GM21447 (cell line): ENCODE results near the gene MYL5.
"Not testable (repeated sequence)": the region's sequence is repeated elsewhere in the genome, so short reads cannot be mapped to it uniquely, and the experiment has no call there.

Experiments used
- ATAC-seq: cut with Tn5 transposase; IDR thresholded peaks from one replicate; pipeline ENCODE4 v1.9.1; 2021; ENCODE audit not compliant: unreplicated experiment

Gene MYL5

GRCh38 chr4:723751-724530 is 49.6 kb downstream of the MYL5 start:
- ATAC-seq = no peak

DNA sequence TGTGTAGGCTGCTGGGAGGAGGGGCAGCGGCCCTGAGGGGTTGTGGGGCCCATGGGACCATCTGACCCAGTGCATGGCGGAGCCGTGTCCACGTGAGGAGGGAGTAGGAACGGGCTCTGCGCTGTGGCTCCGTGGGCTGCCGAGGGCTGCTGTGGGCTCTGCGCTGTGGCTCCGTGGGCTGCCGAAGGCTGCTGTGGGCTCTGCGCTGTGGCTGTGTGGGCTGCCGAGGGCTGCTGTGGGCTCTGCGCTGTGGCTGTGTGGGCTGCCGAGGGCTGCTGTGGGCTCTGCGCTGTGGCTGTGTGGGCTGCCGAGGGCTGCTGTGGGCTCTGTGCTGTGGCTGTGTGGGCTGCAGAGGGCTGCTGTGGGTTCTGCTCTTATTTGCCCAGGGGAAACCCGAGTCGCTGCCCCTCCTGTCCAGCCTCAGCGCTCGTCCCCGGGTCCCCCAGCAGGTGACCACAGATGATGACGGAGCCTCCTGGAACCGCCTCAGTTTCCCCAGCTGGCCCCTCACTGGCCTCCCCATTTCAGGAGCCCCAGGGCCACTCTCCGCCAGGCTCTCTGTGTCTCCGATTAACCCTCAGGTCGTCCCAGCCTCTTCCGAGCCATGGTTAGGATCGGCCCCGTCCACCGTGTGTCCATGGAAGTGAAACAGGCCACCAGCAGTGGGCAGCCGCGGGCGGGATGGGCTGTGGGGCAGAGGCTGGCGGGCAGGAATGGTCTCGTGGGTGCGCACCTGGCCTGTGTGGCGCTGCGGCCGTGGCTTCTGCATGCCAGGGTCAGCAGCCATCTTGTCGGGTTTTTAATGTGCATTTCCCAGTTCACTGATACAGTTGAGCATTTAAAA is 51.3 kb downstream of the MYL5 start:
- ATAC-seq = no peak

DNA sequence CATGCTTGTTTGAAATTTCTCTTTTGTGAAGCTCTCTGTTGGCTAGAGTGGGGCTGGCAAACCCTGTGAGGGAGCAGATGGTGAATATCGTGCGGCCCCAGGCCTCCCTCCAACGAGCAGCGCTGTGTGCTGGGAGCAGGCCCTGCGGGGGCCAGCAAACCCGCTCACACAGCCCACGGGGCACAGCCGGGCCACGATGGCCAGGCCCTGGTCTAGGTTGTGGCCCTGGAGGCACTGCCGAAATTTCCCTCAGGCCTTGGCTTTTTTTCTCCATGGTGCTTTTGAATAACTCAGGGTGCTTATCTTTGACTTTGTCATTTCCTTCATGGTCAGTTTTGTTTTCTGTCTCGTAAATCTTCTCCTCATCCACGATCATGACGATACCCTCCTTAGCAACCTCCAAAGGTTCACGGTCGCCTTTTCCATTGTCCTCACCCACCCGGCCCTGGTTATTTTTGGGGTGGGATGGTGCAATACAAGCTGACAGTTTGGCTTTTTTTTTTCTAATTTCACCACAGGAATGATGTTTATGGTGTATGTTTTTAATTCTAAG is 52.0 kb downstream of the MYL5 start:
- no peak for ATAC-seq

DNA sequence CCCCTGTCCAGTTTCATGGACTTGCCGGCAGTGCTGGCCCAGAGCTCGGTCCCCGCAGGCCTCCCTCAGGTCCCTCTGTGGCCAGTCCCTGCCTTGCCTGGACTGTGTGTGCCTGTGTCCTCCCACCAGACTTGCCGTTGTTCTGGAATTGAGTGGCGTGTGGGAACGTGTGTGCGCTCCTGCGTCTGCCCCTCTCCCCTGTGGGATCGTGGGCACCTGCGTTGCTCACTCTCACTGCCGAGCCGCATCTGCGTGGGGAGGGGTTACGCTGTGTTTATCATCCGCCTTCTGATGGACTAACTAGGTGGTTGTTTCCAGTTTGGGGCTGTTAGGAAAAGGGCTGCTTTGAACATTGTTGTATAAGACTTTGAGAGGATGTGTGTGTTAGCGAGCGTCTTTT is 52.5 kb downstream of the MYL5 start:
- no peak for ATAC-seq

DNA sequence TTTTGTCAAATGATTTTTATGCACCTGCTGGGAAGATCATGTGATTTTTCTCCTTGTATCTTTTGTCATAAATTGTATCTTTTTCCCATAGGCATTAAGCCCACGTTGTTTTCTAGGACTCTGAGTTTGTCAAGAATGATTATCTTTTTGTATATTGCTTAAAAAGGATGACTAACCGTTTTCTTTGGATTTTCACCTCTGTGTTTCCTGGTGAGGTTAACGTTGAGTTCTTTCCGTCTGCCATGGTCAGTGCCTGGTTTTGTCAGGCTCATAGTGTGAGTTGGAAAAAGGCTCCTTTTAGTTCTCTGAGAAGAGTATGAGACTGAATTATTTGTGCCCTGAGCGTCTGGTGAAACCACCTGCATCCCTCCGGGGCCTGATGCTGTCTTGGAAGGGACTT is 53.2 kb downstream of the MYL5 start:
- ATAC-seq = no peak

- no peak for ATAC-seq
Observed at GRCh38 chr4:729336-730315, 55.3 kb downstream of the MYL5 start.

DNA sequence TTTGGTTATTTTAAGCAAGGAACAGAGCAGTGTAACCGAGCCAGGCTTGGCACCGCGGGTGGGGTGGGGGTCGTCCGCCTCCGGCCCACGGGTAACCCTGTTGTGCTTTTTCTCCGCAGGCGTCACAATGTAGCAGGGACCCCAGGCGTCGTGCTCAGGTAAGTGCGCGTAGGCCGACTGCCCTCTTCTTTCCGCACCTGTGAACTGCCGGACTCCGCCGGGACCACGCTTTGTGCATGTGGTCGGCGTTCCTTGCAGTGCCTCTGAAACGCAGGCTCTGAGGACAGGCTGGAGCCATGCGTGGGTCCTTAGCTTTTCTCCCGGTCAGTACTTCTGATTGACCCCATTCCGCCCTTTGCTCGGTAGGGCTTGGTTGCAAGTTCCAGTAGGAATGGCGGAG is 56.2 kb downstream of the MYL5 start:
- no peak for ATAC-seq

- not testable (repeated sequence) for ATAC-seq
Observed at GRCh38 chr4:730946-731904, 56.9 kb downstream of the MYL5 start.
